ENCODE data around the gene RHBDD1. TPM values are rescaled to one million over a fixed set of nuclear protein-coding genes. Genes with fewer than 3 reads are reported as not detected.

RHBDD1 gene
- total RNA-seq, 1 donor from 2014 or later = 21.9 TPM

GRCh38 chr2:226881287-226881686 lies 45.4 kb downstream of the RHBDD1 start:
- TF ChIP-seq CTCF (IDR thresholded peaks at IDR 0.05; ENCODE audit: unreplicated experiment) = no peak
- Mint-ChIP-seq H3K4me3 (ENCODE audit: unreplicated experiment) (no peak overlapping the region), H3K27ac (ENCODE audit: unreplicated experiment) (no peak overlapping the region), H3K9me3 (ENCODE audit: unreplicated experiment) (no peaks in the 10 kb centered on the region), H3K27me3 (ENCODE audit: unreplicated experiment) (no peaks in the 10 kb centered on the region), H3K36me3 (ENCODE audit: low read depth, unreplicated experiment) (no peaks in the 10 kb centered on the region), H3K4me1 (ENCODE audit: unreplicated experiment) (peaks cover 4% of the 10 kb centered on the region)
- DNase-seq (ENCODE audit: low spot score) = no peak

GRCh38 chr2:226882606-226883005 lies 46.8 kb downstream of the RHBDD1 start:
- no peak for TF ChIP-seq CTCF (IDR thresholded peaks at IDR 0.05; ENCODE audit: unreplicated experiment)
- no peak for DNase-seq (ENCODE audit: low spot score)
- Mint-ChIP-seq H3K27ac (ENCODE audit: unreplicated experiment) (no peak overlapping the region), H3K9me3 (ENCODE audit: unreplicated experiment) (no peaks in the 10 kb centered on the region), H3K27me3 (ENCODE audit: unreplicated experiment) (no peaks in the 10 kb centered on the region), H3K4me3 (ENCODE audit: unreplicated experiment) (no peak overlapping the region), H3K36me3 (ENCODE audit: low read depth, unreplicated experiment) (no peaks in the 10 kb centered on the region), H3K4me1 (ENCODE audit: unreplicated experiment) (peaks cover 4% of the 10 kb centered on the region)

- H3K4me3 Mint-ChIP-seq (ENCODE audit: unreplicated experiment) = no peak overlapping the region
- no peak for DNase-seq (ENCODE audit: low spot score)
- no peaks in the 10 kb centered on the region for H3K36me3 Mint-ChIP-seq (ENCODE audit: low read depth, unreplicated experiment)
- TF ChIP-seq CTCF (IDR thresholded peaks at IDR 0.05; ENCODE audit: unreplicated experiment) = no peak
- H3K9me3 Mint-ChIP-seq (ENCODE audit: unreplicated experiment) = no peaks in the 10 kb centered on the region
- no peak overlapping the region for H3K27ac Mint-ChIP-seq (ENCODE audit: unreplicated experiment)
- H3K27me3 Mint-ChIP-seq (ENCODE audit: unreplicated experiment) = no peaks in the 10 kb centered on the region
- peaks cover 4% of the 10 kb centered on the region for H3K4me1 Mint-ChIP-seq (ENCODE audit: unreplicated experiment)
Observed at GRCh38 chr2:226883296-226883795, 47.5 kb downstream of the RHBDD1 start.

GRCh38 chr2:226884166-226884565 lies 48.3 kb downstream of the RHBDD1 start:
- H3K4me3 Mint-ChIP-seq (ENCODE audit: unreplicated experiment) = no peak overlapping the region
- no peak for DNase-seq (ENCODE audit: low spot score)
- H3K9me3 Mint-ChIP-seq (ENCODE audit: unreplicated experiment) = no peaks in the 10 kb centered on the region
- H3K4me1 Mint-ChIP-seq (ENCODE audit: unreplicated experiment) = peaks cover 4% of the 10 kb centered on the region
- no peaks in the 10 kb centered on the region for H3K36me3 Mint-ChIP-seq (ENCODE audit: low read depth, unreplicated experiment)
- H3K27me3 Mint-ChIP-seq (ENCODE audit: unreplicated experiment) = no peaks in the 10 kb centered on the region
- no peak for TF ChIP-seq CTCF (IDR thresholded peaks at IDR 0.05; ENCODE audit: unreplicated experiment)
- no peak overlapping the region for H3K27ac Mint-ChIP-seq (ENCODE audit: unreplicated experiment)

GRCh38 chr2:226885769-226886435 lies 50.0 kb downstream of the RHBDD1 start:
- TF ChIP-seq CTCF (IDR thresholded peaks at IDR 0.05; ENCODE audit: unreplicated experiment) = no peak
- no peak overlapping the region for H3K4me3 Mint-ChIP-seq (ENCODE audit: unreplicated experiment)
- no peaks in the 10 kb centered on the region for H3K9me3 Mint-ChIP-seq (ENCODE audit: unreplicated experiment)
- H3K27me3 Mint-ChIP-seq (ENCODE audit: unreplicated experiment) = no peaks in the 10 kb centered on the region
- peaks cover under 1% of the 10 kb centered on the region for H3K4me1 Mint-ChIP-seq (ENCODE audit: unreplicated experiment)
- H3K36me3 Mint-ChIP-seq (ENCODE audit: low read depth, unreplicated experiment) = no peaks in the 10 kb centered on the region
- H3K27ac Mint-ChIP-seq (ENCODE audit: unreplicated experiment) = no peak overlapping the region
- no peak for DNase-seq (ENCODE audit: low spot score)
